Keratinocyte (primary cell): ENCODE measurements around the gene FAM120AOS.

Experiments
- EZH2 ChIP-seq: IDR thresholded peaks from one replicate; pipeline ENCODE4 v1.6.1; 2012; ENCODE audit warnings: inconsistent platforms, mild to moderate bottlenecking, low read length, moderate library complexity
- TF ChIP-seq, protein P1 (sequence below), 3 experiments: IDR thresholded peaks in 1 of 3; conservative IDR thresholded peaks in 1 of 3; optimal IDR thresholded peaks in 1 of 3; 2 replicates in 2 of 3; 3 replicates in 1 of 3; pipeline versions ENCODE3 to v1.5.1; 2011; ENCODE audit warnings: low read length in 3 of 3, mild to moderate bottlenecking in 3 of 3, moderate library complexity in 2 of 3, control low read depth in 1 of 3, inconsistent platforms in 1 of 3; ENCODE audit not compliant: insufficient read depth in 2 of 3; ENCODE audit errors: extremely low read depth in 1 of 3

DNA sequence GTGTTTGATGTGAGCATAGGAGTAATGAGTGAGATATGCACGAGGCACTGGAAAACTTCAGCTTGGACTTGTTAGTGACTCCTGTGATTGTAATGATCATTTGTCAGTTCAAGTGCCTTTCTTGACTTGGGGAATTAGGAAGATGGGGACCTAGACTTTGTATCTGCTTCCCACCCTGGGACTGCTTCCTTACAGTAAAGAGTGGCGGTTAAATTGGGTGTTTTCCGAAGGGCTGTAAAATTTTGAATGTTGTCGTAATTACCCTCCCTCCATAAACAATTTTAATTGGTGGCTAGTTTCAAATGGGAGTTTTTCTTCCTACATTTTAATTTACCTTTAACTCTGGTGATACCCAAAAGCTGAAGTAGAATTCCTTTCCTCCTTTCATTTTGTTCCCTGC, 23.5 kb upstream of the FAM120AOS start:
- TF ChIP-seq EZH2 = no peak
- TF ChIP-seq, protein P1, sequence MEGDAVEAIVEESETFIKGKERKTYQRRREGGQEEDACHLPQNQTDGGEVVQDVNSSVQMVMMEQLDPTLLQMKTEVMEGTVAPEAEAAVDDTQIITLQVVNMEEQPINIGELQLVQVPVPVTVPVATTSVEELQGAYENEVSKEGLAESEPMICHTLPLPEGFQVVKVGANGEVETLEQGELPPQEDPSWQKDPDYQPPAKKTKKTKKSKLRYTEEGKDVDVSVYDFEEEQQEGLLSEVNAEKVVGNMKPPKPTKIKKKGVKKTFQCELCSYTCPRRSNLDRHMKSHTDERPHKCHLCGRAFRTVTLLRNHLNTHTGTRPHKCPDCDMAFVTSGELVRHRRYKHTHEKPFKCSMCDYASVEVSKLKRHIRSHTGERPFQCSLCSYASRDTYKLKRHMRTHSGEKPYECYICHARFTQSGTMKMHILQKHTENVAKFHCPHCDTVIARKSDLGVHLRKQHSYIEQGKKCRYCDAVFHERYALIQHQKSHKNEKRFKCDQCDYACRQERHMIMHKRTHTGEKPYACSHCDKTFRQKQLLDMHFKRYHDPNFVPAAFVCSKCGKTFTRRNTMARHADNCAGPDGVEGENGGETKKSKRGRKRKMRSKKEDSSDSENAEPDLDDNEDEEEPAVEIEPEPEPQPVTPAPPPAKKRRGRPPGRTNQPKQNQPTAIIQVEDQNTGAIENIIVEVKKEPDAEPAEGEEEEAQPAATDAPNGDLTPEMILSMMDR (optimal IDR thresholded peaks at IDR 0.05 in 1 of 3, IDR thresholded peaks at IDR 0.05 in 1 of 3, conservative IDR thresholded peaks at IDR 0.05 in 1 of 3; ENCODE audit: extremely low read depth in 1 of 3, insufficient read depth in 2 of 3, low read length in 3 of 3) = no peak
